HepG2 (cell line): ENCODE measurements around the gene TFEB. TPM values are rescaled to one million over a fixed set of nuclear protein-coding genes. Genes with fewer than 3 reads are reported as not detected.

Experiments used
- ATAC-seq: fragments of 200-7000 bp; cut with Tn5 transposase; 3 replicates; pipeline ENCODE4 v1.9.1; 2020; ENCODE audit warnings: mild to moderate bottlenecking, moderate library complexity
- BruUV-seq: library from RNA; stranded (reverse); fragments of 400-500 nt; replicated peaks from 2 replicates; lab custom pipeline; 2021; lab: Mats Ljungman, UMichigan
- CTCF ChIA-PET: fragments of 300-600 bp; formaldehyde crosslinking; extraction: SDS; loops from one replicate; lab custom pipeline; 2021; ENCODE audit warnings: low total read pairs, inconsistent platforms, low intra/inter-chr PET ratio; lab: Yijun Ruan, JAX
- POLR2A ChIA-PET: fragments of 350-600 bp; sonication (Branson Sonifier 250); formaldehyde crosslinking; loops from one replicate; lab custom pipeline; 2020; ENCODE audit warnings: antibody characterized with exemption, inconsistent platforms; lab: Yijun Ruan, JAX
- DNase-seq: peaks from one replicate; pipeline ENCODE4 v3.0.0-alpha.2; 2015; ENCODE audit warnings: low spot score
- FAIRE-seq: peaks from 3 replicates; lab custom pipeline; 2011; peaks lifted over from hg19 to GRCh38; lab: Jason Lieb, UNC
- H2AFZ ChIP-seq: one replicate; pipeline ENCODE4 v1.6.1; 2011; ENCODE audit warnings: low read length, inconsistent platforms
- H3K27ac ChIP-seq: fragments of 300-600 bp; 3 replicates; pipeline ENCODE4 v1.8.0; 2011; ENCODE audit warnings: mixed run types, mild to moderate bottlenecking, mixed read lengths, low read length, inconsistent platforms; ENCODE audit not compliant: insufficient read depth; ENCODE audit errors: extremely low read length
- H3K27me3 ChIP-seq, 2 experiments: fragments of 200-600 bp in 1 of 2; 2 replicates in 1 of 2; 3 replicates in 1 of 2; pipeline versions ENCODE4 v1.6.0 to v1.8.0; 2011; ENCODE audit warnings: low read length in 2 of 2, mild to moderate bottlenecking in 2 of 2, moderate library complexity in 2 of 2, inconsistent platforms in 1 of 2; ENCODE audit not compliant: insufficient read depth in 2 of 2, control insufficient read depth in 1 of 2
- H3K36me3 ChIP-seq, 2 experiments: fragments of 200-600 bp in 1 of 2; replicated peaks in 1 of 2; 2 replicates in 1 of 2; 3 replicates in 1 of 2; pipeline versions ENCODE4 v1.5.1 to v1.8.0; 2011; ENCODE audit warnings: low read length in 2 of 2, inconsistent platforms in 1 of 2; ENCODE audit not compliant: insufficient read depth in 2 of 2, control insufficient read depth in 1 of 2
- H3K4me1 ChIP-seq: 2 replicates; pipeline ENCODE4 v1.5.1; 2012; ENCODE audit warnings: low read length, inconsistent platforms; ENCODE audit not compliant: insufficient read depth
- H3K4me2 ChIP-seq: 2 replicates; pipeline ENCODE4 v1.6.0; 2011; ENCODE audit warnings: low read depth, low read length, inconsistent platforms
- H3K4me3 ChIP-seq, 3 experiments: fragments of 200-600 bp in 1 of 3; sonication (generic), shearing (Covaris generic) in 1 of 3; replicated peaks in 1 of 3; 2 replicates each; pipeline ENCODE4 v1.5.1; 2011 to 2016; ENCODE audit warnings: low read length in 3 of 3, inconsistent platforms in 2 of 3, low read depth in 2 of 3, mild to moderate bottlenecking in 2 of 3, control low read depth in 1 of 3, mixed read lengths in 1 of 3; ENCODE audit not compliant: insufficient read depth in 1 of 3
- H3K79me2 ChIP-seq: one replicate; pipeline ENCODE4 v1.6.1; 2011; ENCODE audit warnings: low read length, inconsistent platforms; ENCODE audit not compliant: insufficient read depth
- H3K9ac ChIP-seq: 2 replicates; pipeline ENCODE4 v1.6.0; 2011; ENCODE audit warnings: mild to moderate bottlenecking, low read depth, low read length, inconsistent platforms; ENCODE audit not compliant: insufficient read depth
- H3K9me3 ChIP-seq: 2 replicates; pipeline ENCODE4 v1.5.1; 2012; ENCODE audit warnings: mild to moderate bottlenecking, low read length
- H4K20me1 ChIP-seq: 2 replicates; pipeline ENCODE4 v1.6.0; 2011; ENCODE audit warnings: inconsistent platforms, mild to moderate bottlenecking, low read length, moderate library complexity; ENCODE audit not compliant: insufficient read depth
- FOXK2 ChIP-seq: fragments of 450-650 bp; IDR thresholded peaks from 2 replicates; pipeline ENCODE4 v1.6.1; 2016
- KDM4B ChIP-seq: sonication (generic); formaldehyde crosslinking; IDR thresholded peaks from 2 replicates; pipeline ENCODE4 v1.4.0; 2020; ENCODE audit warnings: missing genetic modification reagents
- NFIC ChIP-seq: IDR thresholded peaks from 2 replicates; pipeline ENCODE4 v1.6.1; 2012; ENCODE audit warnings: mild to moderate bottlenecking, low read length, inconsistent platforms
- POGZ ChIP-seq: sonication (generic); formaldehyde crosslinking; IDR thresholded peaks from 2 replicates; pipeline ENCODE4 v1.4.0; 2020; ENCODE audit warnings: mild to moderate bottlenecking, missing genetic modification reagents
- SMAD1 ChIP-seq: sonication (generic); formaldehyde crosslinking; IDR thresholded peaks from 2 replicates; pipeline ENCODE4 v1.4.0; 2020; ENCODE audit warnings: missing genetic modification reagents, low read depth, mild to moderate bottlenecking, borderline replicate concordance
- XRCC5 ChIP-seq: fragments of 200-400 bp; formaldehyde crosslinking; optimal IDR thresholded peaks from 2 replicates; pipeline ENCODE3; 2017; ENCODE audit warnings: mild to moderate bottlenecking, low read length
- ZMYM3 ChIP-seq: sonication (generic); formaldehyde crosslinking; IDR thresholded peaks from 2 replicates; pipeline ENCODE4 v1.5.1; 2020; ENCODE audit warnings: mild to moderate bottlenecking, missing genetic modification reagents
- ZNF484 ChIP-seq: sonication (generic); formaldehyde crosslinking; IDR thresholded peaks from 2 replicates; pipeline ENCODE4 v1.5.1; 2020; ENCODE audit warnings: mild to moderate bottlenecking, low read depth, missing genetic modification reagents, borderline replicate concordance
- ZNF629 ChIP-seq: sonication (generic); formaldehyde crosslinking; conservative IDR thresholded peaks from 2 replicates; pipeline ENCODE4 v1.5.0; 2020; ENCODE audit warnings: missing genetic modification reagents
- ZNF768 ChIP-seq: sonication (generic); formaldehyde crosslinking; IDR thresholded peaks from 2 replicates; pipeline ENCODE4 v1.4.0; 2020; ENCODE audit warnings: missing genetic modification reagents
- WGBS: methylation state at CpG from one replicate; pipeline ENCODE4 v1.1.6; 2017; ENCODE audit warnings: low lambda C conversion rate; 5-methylcytosine and 5-hydroxymethylcytosine counted together
- in situ Hi-C: cut with HindIII; loops from 2 replicates; pipeline ENCODE4 v1.10.0; 2017; ENCODE audit warnings: low pct_unique_long_range_greater_than_20kb; ENCODE audit not compliant: extremely low pct_ligation_motif_present
- intact Hi-C: fragments of 100-400 bp; cut with micrococcal nuclease; formaldehyde crosslinking; loops from one replicate; pipeline ENCODE4 v1.10.0; 2022; ENCODE audit not compliant: unreplicated experiment
- polyA plus RNA-seq, 8 experiments: library from polyadenylated mRNA; depleted of rRNA in 3 of 8; stranded (reverse) in 7 of 8; unstranded in 1 of 8; fragments of >200 nt; fragmentation: Illumina TruSeq in 4 of 8; extraction: Trizol in 4 of 8; gene quantifications; 2 replicates each; pipeline versions ENCODE4 v1.2.1 to v1.2.3, GENCODE V29; 2011 to 2016; ENCODE audit warnings: low read depth in 4 of 8, missing spikeins in 1 of 8, mixed read lengths in 1 of 8; ENCODE audit not compliant: insufficient read depth in 1 of 8
- total RNA-seq, 5 experiments: library from RNA; depleted of rRNA; stranded (reverse); fragments of >200 nt; fragmentation: Illumina TruSeq; extraction: Trizol; gene quantifications; 2 replicates each; pipeline ENCODE4 v1.2.3, GENCODE V29; 2016; ENCODE audit warnings: low read depth in 1 of 5
- TF ChIP-seq, protein P1 (sequence below): sonication (generic); formaldehyde crosslinking; IDR thresholded peaks from 2 replicates; pipeline ENCODE4 v1.5.0; 2020; ENCODE audit warnings: mild to moderate bottlenecking, missing genetic modification reagents, borderline replicate concordance

The TFEB gene
- total and polyA plus RNA-seq, 2 of the 13 experiments (the other 11 are each of a cell fraction or from before 2014, with no cell fraction given), result 13.3 to 18.7 TPM

DNA sequence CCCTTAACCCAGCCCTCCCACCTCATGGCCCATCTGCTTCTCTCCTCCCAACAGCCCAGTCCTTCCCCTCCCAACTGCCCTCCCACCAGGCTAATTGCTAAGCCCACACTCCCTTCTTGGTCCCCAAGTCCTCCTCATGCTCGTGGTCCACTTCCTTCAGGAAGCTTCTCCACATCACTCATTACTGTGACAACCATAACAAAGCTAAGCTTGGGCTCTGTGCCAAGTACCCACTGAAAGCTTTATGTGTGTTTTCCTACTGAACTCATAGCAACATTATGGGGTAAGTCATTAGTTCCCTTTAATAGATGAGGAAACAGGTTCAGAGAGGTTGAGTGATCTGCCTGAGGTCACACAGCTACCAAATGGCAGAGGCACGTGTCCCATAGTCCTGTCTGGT lies 28.1 kb upstream of the TFEB start:
- ChIA-PET CTCF (no interaction called here), POLR2A (interaction anchor here (1.1 to 2.8 kb wide), 2 partner anchors 15 to 29 kb away, joined by 5 to 11 read pairs; no protein-coding TSS in a partner anchor)
- ATAC-seq, result no peak
- in situ Hi-C loops, result no loop called here
- no peak for TF ChIP-seq SMAD1
- peak; percentile 95; the same call in 1 of the 2 replicates for TF ChIP-seq ZNF768 (CRISPR knock-in tag)
- TF ChIP-seq ZMYM3 (CRISPR knock-in tag), result peak; percentile 48; the same call in 1 of the 2 replicates
- FAIRE-seq, result no peak
- H3K27ac ChIP-seq, result no peak overlapping the region
- no peaks in the 10 kb centered on the region for H3K9me3 ChIP-seq
- H3K36me3 ChIP-seq, result no peaks in the 10 kb centered on the region
- no peaks in the 10 kb centered on the region for H3K27me3 ChIP-seq
- H3K4me3 ChIP-seq, result no peak overlapping the region
- H3K4me2 ChIP-seq, result no peak overlapping the region
- intact Hi-C loops, result no loop called here
- DNase-seq, result no peak
- no peak overlapping the region for H3K9ac ChIP-seq
- no TSS peak for BruUV-seq
- H4K20me1 ChIP-seq, result no peaks in the 10 kb centered on the region
- WGBS, result 65% methylated on average over 2 of the region's 2 CpGs
- no peaks in the 10 kb centered on the region for H3K79me2 ChIP-seq
- H2AFZ ChIP-seq, result no peak overlapping the region
- H3K4me1 ChIP-seq, result peaks cover 55% of the 10 kb centered on the region

DNA sequence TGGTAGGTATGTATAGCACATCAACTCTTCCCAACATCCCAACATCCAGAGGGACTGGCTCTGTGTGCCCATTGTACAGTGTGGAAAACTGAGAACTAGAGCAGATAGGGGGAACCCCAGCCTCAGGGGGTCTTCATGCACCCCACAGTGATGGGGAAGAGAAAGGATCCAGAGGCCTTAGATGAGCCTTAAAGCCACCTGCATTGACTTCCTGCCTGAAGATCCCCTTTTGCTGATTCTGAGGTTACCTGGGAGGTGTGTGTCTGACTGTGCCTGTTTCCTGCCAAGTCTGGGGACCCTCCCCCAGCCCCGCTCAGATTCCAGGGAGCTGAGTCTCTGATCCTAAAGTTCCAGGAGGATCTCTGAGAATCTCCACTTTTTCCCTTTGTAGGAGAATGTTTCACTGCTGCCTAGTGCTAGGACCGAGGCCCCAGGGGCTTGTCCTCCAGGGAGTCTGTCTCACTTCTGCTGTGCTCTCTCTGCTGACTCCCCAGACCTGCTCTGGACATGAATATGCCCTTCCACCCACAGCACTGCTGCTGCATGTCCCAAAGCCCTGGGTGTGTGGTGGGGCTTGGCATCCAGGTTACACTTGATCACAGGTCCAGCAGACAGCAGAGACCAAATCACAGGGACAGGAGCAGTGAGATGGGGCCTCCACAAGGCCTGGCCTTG lies 24.6 kb upstream of the TFEB start:
- no peak overlapping the region for H2AFZ ChIP-seq
- no peaks in the 10 kb centered on the region for H3K36me3 ChIP-seq
- 73% methylated on average over 2 of the region's 2 CpGs for WGBS
- DNase-seq, result no peak
- peaks cover 60% of the 10 kb centered on the region for H3K4me1 ChIP-seq
- no peaks in the 10 kb centered on the region for H3K9me3 ChIP-seq
- in situ Hi-C loops, result no loop called here
- no peaks in the 10 kb centered on the region for H4K20me1 ChIP-seq
- ChIA-PET CTCF (no interaction called here), POLR2A (interaction anchor here (1.8 to 4.5 kb wide), 2 partner anchors 8 to 12 kb away, joined by 8 to 31 read pairs; no protein-coding TSS in a partner anchor)
- no peak overlapping the region; the same call in 1 of the 2 replicates for H3K9ac ChIP-seq
- intact Hi-C loops, result no loop called here
- H3K27ac ChIP-seq, result no peak overlapping the region
- H3K27me3 ChIP-seq, result no peaks in the 10 kb centered on the region
- no peak overlapping the region for H3K4me2 ChIP-seq
- BruUV-seq, result no TSS peak
- H3K4me3 ChIP-seq, result no peak overlapping the region
- no peaks in the 10 kb centered on the region for H3K79me2 ChIP-seq
- FAIRE-seq, result no peak
- peak; percentile 20 for ATAC-seq
- peak; percentile 91 for TF ChIP-seq ZNF629
- TF ChIP-seq, protein P1, sequence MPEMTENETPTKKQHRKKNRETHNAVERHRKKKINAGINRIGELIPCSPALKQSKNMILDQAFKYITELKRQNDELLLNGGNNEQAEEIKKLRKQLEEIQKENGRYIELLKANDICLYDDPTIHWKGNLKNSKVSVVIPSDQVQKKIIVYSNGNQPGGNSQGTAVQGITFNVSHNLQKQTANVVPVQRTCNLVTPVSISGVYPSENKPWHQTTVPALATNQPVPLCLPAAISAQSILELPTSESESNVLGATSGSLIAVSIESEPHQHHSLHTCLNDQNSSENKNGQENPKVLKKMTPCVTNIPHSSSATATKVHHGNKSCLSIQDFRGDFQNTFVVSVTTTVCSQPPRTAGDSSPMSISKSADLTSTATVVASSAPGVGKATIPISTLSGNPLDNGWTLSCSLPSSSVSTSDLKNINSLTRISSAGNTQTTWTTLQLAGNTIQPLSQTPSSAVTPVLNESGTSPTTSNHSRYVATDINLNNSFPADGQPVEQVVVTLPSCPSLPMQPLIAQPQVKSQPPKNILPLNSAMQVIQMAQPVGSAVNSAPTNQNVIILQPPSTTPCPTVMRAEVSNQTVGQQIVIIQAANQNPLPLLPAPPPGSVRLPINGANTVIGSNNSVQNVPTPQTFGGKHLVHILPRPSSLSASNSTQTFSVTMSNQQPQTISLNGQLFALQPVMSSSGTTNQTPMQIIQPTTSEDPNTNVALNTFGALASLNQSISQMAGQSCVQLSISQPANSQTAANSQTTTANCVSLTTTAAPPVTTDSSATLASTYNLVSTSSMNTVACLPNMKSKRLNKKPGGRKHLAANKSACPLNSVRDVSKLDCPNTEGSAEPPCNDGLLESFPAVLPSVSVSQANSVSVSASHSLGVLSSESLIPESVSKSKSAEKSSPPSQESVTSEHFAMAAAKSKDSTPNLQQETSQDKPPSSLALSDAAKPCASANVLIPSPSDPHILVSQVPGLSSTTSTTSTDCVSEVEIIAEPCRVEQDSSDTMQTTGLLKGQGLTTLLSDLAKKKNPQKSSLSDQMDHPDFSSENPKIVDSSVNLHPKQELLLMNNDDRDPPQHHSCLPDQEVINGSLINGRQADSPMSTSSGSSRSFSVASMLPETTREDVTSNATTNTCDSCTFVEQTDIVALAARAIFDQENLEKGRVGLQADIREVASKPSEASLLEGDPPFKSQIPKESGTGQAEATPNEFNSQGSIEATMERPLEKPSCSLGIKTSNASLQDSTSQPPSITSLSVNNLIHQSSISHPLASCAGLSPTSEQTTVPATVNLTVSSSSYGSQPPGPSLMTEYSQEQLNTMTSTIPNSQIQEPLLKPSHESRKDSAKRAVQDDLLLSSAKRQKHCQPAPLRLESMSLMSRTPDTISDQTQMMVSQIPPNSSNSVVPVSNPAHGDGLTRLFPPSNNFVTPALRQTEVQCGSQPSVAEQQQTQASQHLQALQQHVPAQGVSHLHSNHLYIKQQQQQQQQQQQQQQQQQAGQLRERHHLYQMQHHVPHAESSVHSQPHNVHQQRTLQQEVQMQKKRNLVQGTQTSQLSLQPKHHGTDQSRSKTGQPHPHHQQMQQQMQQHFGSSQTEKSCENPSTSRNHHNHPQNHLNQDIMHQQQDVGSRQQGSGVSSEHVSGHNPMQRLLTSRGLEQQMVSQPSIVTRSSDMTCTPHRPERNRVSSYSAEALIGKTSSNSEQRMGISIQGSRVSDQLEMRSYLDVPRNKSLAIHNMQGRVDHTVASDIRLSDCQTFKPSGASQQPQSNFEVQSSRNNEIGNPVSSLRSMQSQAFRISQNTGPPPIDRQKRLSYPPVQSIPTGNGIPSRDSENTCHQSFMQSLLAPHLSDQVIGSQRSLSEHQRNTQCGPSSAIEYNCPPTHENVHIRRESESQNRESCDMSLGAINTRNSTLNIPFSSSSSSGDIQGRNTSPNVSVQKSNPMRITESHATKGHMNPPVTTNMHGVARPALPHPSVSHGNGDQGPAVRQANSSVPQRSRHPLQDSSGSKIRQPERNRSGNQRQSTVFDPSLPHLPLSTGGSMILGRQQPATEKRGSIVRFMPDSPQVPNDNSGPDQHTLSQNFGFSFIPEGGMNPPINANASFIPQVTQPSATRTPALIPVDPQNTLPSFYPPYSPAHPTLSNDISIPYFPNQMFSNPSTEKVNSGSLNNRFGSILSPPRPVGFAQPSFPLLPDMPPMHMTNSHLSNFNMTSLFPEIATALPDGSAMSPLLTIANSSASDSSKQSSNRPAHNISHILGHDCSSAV (CRISPR knock-in tag), result no peak
- TF ChIP-seq ZNF484, result no peak
- TF ChIP-seq KDM4B (CRISPR knock-in tag), result no peak
- TF ChIP-seq NFIC, result no peak
- no peak for TF ChIP-seq FOXK2
- TF ChIP-seq XRCC5, result no peak
- TF ChIP-seq POGZ (CRISPR knock-in tag), result no peak
